OCI-LY7 (cell line): ENCODE results near the gene AMOTL2. TPM values are rescaled to one million over a fixed set of nuclear protein-coding genes. Genes with fewer than 3 reads are reported as not detected.

Experiments used
- BruUV-seq: library from RNA; stranded (reverse); fragments of 400-500 nt; replicated peaks from 2 replicates; lab custom pipeline; 2021; lab: Mats Ljungman, UMichigan
- CTCF ChIA-PET: fragments of 300-600 bp; sonication (Branson Sonifier 250); formaldehyde crosslinking; loops from one replicate; lab custom pipeline; 2022; ENCODE audit warnings: antibody characterized with exemption; ENCODE audit not compliant: unreplicated experiment; lab: Charles Lee
- POLR2A ChIA-PET: fragments of 300-600 bp; sonication (Branson Sonifier 250); formaldehyde crosslinking; loops from one replicate; lab custom pipeline; 2022; ENCODE audit warnings: antibody characterized with exemption; lab: Charles Lee
- DNase-seq: peaks from one replicate; pipeline ENCODE4 v3.0.0-alpha.2; 2015; ENCODE audit warnings: low spot score
- H2AFZ ChIP-seq: fragments of 200-600 bp; sonication (generic), shearing (Covaris generic); 2 replicates; pipeline ENCODE4 v1.6.1; 2014; ENCODE audit warnings: mild to moderate bottlenecking, antibody characterized with exemption, low read length, moderate library complexity
- H3K27ac ChIP-seq: fragments of 200-600 bp; sonication (generic); 2 replicates; pipeline ENCODE4 v1.5.1; 2014; ENCODE audit warnings: mixed run types, low read depth, mild to moderate bottlenecking, moderate library complexity, low read length, inconsistent platforms; ENCODE audit not compliant: poor library complexity, severe bottlenecking
- H3K36me3 ChIP-seq: fragments of 200-600 bp; sonication (generic); 2 replicates; pipeline ENCODE4 v1.6.1; 2014; ENCODE audit warnings: mild to moderate bottlenecking, antibody characterized with exemption, low read length, moderate library complexity, mixed read lengths; ENCODE audit not compliant: insufficient read depth
- H3K4me1 ChIP-seq: fragments of 200-600 bp; sonication (generic); 2 replicates; pipeline ENCODE4 v1.5.1; 2014; ENCODE audit warnings: mild to moderate bottlenecking, low read length; ENCODE audit not compliant: insufficient read depth, poor library complexity, severe bottlenecking
- H3K4me2 ChIP-seq: fragments of 200-600 bp; sonication (generic); 2 replicates; pipeline ENCODE4 v1.6.1; 2014; ENCODE audit warnings: mild to moderate bottlenecking, low read length
- H3K4me3 ChIP-seq: fragments of 200-600 bp; sonication (generic); 2 replicates; pipeline ENCODE4 v1.5.1; 2014; ENCODE audit warnings: mild to moderate bottlenecking, low read depth, low read length; ENCODE audit not compliant: poor library complexity, severe bottlenecking
- H3K79me2 ChIP-seq: fragments of 200-600 bp; sonication (generic); 2 replicates; pipeline ENCODE4 v1.6.1; 2016; ENCODE audit warnings: low read depth, mild to moderate bottlenecking, low read length, moderate library complexity, mixed read lengths; ENCODE audit not compliant: insufficient read depth
- H3K9me2 ChIP-seq: fragments of 200-600 bp; sonication (generic); 2 replicates; pipeline ENCODE4 v1.6.1; 2016; ENCODE audit warnings: mild to moderate bottlenecking, low read length, mixed read lengths; ENCODE audit not compliant: insufficient read depth
- H3K9me3 ChIP-seq: fragments of 200-600 bp; sonication (generic); 2 replicates; pipeline ENCODE4 v1.6.1; 2014; ENCODE audit warnings: mild to moderate bottlenecking, mixed run types, low read length, mixed read lengths
- H4K20me1 ChIP-seq: fragments of 200-600 bp; sonication (generic); 2 replicates; pipeline ENCODE4 v1.6.1; 2014; ENCODE audit warnings: mild to moderate bottlenecking, antibody characterized with exemption, low read length, moderate library complexity, mixed read lengths; ENCODE audit not compliant: insufficient read depth
- EZH2phosphoT487 ChIP-seq: fragments of 200-600 bp; sonication (generic); IDR thresholded peaks from 2 replicates; pipeline ENCODE4 v1.6.1; 2018; ENCODE audit warnings: low read depth, borderline replicate concordance, mild to moderate bottlenecking, mixed run types, antibody characterized with exemption, low read length, moderate library complexity, mixed read lengths
- intact Hi-C: fragments of 100-400 bp; cut with micrococcal nuclease; formaldehyde crosslinking; loops from one replicate; pipeline ENCODE4 v1.10.0; 2022; ENCODE audit not compliant: unreplicated experiment
- total RNA-seq, 2 experiments: library from RNA; depleted of rRNA in 1 of 2; stranded (reverse); fragments of >200 nt in 1 of 2; shearing (Covaris generic) in 1 of 2; gene quantifications; 2 replicates each; pipeline ENCODE4 v1.2.3, GENCODE V29; 2014 to 2022
- TF ChIP-seq, protein P1 (sequence below): fragments of 200-600 bp; sonication (generic); conservative IDR thresholded peaks from 2 replicates; pipeline ENCODE4 v1.5.1; 2014; ENCODE audit warnings: mild to moderate bottlenecking, antibody characterized with exemption, low read length, moderate library complexity, mixed read lengths

Gene AMOTL2
- total RNA-seq, 2 experiments from 2014 or later, result not detected

DNA sequence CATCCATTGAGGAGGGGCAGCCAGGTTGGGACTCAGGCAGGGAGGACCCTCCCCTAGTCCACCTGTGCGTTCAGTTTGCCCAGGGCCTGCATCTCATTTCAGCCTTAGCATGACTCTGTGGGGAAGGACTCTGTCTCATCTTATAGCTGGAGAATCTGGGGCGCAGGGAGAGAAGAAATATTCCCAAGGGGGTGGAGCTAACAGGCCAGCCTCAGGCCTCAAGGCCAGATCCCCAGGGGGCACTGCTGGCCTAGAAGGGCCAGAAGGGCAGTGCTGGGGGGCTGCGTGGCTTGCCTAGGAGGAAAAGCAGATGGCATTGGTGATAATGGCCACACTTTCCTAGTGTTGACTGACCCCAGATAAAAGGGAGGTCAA, 10.9 kb downstream of the AMOTL2 start:
- intact Hi-C loops, result no loop called here
- POLR2A ChIA-PET, result no interaction called here

DNA sequence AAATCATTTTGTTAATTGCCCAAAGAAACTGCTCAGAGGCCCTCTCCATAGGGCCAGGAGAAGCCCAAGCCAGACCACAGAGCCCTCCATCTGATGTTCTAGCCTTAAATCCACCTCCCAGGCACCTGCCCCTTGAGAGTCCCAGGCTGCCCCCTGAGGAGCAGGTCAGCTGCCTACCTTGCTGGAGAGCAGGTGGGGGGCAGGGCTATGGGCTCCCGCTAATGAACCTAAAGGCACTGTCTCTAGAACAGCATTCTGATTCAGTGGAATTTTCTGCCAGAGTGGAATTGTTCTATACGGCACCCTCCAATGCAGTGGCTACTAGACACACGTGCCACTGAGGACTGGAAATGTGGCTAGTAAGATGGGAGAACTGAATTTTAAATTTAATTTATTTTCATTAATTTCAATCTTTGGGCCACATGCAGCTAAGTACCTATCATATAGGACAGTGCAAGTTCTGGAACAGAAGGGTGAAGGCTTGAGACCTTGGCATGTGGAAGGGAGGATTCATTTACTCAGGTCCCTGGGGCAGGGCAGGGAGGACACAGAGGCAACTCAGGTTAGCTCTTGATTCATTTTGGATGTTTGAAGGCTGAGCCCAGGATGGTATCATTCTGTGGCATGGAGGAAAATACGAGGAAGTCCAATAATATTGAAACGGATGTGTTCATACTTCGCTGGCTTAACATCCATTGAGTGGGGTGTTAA, 11.4 kb downstream of the AMOTL2 start:
- POLR2A ChIA-PET, result no interaction called here

More for the DNA sequence above, 10.9 kb downstream of the AMOTL2 start:
- Histone ChIP-seq H3K4me1 (peaks cover 14% of the 10 kb centered on the region), H3K9me3 (no peaks in the 10 kb centered on the region), H2AFZ (no peak overlapping the region), H3K79me2 (no peaks in the 10 kb centered on the region), H3K36me3 (no peaks in the 10 kb centered on the region), H3K4me3 (no peak overlapping the region), H4K20me1 (no peaks in the 10 kb centered on the region), H3K9me2 (no peaks in the 10 kb centered on the region), H3K4me2 (no peak overlapping the region), H3K27ac (no peak overlapping the region)
- BruUV-seq, result no TSS peak
- TF ChIP-seq, protein P1, sequence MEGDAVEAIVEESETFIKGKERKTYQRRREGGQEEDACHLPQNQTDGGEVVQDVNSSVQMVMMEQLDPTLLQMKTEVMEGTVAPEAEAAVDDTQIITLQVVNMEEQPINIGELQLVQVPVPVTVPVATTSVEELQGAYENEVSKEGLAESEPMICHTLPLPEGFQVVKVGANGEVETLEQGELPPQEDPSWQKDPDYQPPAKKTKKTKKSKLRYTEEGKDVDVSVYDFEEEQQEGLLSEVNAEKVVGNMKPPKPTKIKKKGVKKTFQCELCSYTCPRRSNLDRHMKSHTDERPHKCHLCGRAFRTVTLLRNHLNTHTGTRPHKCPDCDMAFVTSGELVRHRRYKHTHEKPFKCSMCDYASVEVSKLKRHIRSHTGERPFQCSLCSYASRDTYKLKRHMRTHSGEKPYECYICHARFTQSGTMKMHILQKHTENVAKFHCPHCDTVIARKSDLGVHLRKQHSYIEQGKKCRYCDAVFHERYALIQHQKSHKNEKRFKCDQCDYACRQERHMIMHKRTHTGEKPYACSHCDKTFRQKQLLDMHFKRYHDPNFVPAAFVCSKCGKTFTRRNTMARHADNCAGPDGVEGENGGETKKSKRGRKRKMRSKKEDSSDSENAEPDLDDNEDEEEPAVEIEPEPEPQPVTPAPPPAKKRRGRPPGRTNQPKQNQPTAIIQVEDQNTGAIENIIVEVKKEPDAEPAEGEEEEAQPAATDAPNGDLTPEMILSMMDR, result no peak
- TF ChIP-seq EZH2phosphoT487, result no peak
- no peak for DNase-seq
- CTCF ChIA-PET, result no interaction called here

DNA sequence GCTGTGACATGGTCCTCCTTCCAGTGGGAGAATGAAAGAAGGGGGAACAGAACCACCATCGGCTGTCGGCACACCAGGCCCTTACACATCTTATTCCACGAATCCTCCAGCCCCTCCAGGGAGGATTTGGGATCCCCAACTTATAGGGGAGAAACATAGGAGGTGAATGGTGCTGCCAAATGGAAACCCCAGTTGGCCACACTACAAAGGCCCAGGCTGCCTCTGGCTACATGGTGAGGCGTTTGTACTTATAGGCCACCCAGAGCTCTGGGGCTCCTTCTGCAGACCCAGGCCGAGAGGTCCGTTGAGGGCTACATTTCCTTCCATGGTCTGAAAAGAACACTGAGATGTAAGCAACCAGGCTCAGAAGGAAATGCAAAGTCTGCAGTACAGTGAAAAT, 12.0 kb downstream of the AMOTL2 start:
- Histone ChIP-seq H4K20me1 (no peaks in the 10 kb centered on the region), H3K27ac (no peak overlapping the region), H3K4me2 (no peak overlapping the region), H3K79me2 (no peaks in the 10 kb centered on the region), H3K36me3 (no peaks in the 10 kb centered on the region), H3K9me2 (no peaks in the 10 kb centered on the region), H2AFZ (no peak overlapping the region), H3K4me1 (peaks cover 14% of the 10 kb centered on the region), H3K4me3 (no peak overlapping the region), H3K9me3 (no peaks in the 10 kb centered on the region)
- no TSS peak for BruUV-seq
- no peak for TF ChIP-seq EZH2phosphoT487
- TF ChIP-seq, protein P1, result no peak
- POLR2A ChIA-PET, result no interaction called here
- CTCF ChIA-PET, result no interaction called here
- no peak for DNase-seq
- intact Hi-C loops, result no loop called here

More for the DNA sequence above, 11.4 kb downstream of the AMOTL2 start:
- Histone ChIP-seq H3K4me3 (no peak overlapping the region), H3K36me3 (no peaks in the 10 kb centered on the region), H3K4me1 (peaks cover 14% of the 10 kb centered on the region), H3K79me2 (no peaks in the 10 kb centered on the region), H3K27ac (no peak overlapping the region), H2AFZ (no peak overlapping the region), H3K9me3 (no peaks in the 10 kb centered on the region), H3K9me2 (no peaks in the 10 kb centered on the region), H3K4me2 (no peak overlapping the region), H4K20me1 (no peaks in the 10 kb centered on the region)
- no peak for TF ChIP-seq EZH2phosphoT487
- intact Hi-C loops, result no loop called here
- DNase-seq, result no peak
- BruUV-seq, result no TSS peak
- CTCF ChIA-PET, result no interaction called here
